NCI-H774 (cell line): ENCODE measurements around the gene CYB561D1.
A peak's percentile ranks its signal among the peaks of the same experiment; 100 is the strongest.

Experiments used
- DNase-seq: peaks from one replicate; lab custom pipeline; 2025; lab: John Stamatoyannopoulos, UW

Gene CYB561D1

GRCh38 chr1:109501644-109502363, 7.9 kb downstream of the CYB561D1 start:
- DNase-seq: no peak

DNA sequence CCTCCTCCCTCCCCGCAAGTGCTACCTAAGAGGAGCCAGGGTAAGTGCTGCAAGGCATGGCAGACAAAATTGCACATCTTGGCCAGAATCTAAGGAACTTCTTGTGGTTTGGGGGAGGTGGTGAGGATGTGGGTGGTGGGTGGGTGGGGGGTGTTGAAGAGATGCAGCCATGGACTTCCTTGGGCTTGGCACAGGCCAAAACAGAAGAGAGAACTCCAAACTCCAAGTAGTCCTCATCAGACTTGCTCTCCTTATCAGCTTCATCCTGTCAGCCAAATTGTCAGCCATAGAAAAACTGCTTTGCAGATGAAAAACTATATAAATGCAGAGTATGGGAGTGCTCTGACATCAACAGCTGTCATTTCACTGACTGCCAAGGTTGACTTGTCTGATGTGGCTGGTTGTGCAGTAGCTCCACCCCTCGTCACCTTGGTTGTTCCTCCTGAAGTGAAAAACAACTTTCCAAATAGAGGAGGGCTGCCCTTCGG, 8.5 kb downstream of the CYB561D1 start:
- DNase-seq: no peak

GRCh38 chr1:109503935-109504334, 10.0 kb downstream of the CYB561D1 start:
- DNase-seq: no peak

- DNase-seq: no peak
Measured at GRCh38 chr1:109504974-109505373, 11.1 kb downstream of the CYB561D1 start.

DNA sequence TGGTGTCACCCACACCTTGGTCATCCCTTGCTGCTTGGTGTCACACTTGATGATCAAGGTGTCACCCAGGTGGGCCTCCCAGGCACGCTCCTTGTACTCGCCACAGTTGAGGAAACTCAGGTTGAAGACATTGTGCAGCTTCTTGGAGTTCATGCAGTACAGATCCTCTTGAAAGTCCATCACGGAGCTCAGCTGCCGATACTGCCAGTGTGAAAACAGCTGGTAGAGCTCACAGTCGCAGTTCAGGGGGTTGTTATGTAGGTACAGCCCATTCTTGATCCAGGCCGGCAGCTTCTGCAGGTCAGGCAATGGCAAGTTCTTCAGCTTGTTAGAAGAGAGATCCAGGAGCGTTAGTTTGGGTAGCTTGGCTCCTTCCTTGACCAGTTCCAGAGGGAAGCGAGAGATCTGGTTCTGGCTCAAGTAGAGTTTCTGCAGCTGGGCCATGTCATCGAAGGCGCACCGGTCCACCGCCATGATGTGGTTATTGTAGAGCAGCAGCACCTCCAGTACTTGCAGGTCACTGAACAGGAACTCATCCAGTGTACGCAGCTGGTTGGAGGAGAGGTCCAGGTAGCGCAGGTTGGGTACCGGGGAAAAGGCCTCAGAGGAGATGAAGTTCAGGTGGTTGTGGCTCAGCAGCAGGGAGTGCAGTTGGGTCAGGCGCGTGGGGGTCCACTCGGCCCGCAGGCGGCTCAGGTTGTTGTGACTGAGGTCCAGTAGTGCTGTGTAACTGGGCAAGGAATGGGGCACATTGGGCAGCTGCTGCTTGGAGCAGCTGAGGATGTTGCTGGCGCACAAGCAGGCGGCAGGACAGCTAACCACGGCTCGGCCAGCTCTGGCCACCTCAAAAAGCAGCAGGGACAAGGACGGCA, 14.3 kb downstream of the CYB561D1 start:
- no peak for DNase-seq

DNA sequence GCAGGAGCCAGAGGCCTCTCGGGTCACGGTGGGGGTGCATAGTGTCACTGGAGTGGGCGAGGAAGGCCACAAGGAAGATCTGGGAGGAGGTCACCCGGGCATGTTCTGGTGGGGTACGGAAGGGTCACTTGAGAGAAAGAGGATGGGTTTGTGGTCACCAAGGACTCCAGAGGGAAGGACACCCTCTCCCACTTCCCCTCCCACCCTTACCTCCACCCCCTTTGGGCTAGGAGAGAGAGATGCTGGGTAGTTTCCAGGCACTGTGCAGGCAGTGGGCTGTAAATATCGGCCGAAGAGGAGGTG, 14.9 kb downstream of the CYB561D1 start:
- no peak for DNase-seq

DNA sequence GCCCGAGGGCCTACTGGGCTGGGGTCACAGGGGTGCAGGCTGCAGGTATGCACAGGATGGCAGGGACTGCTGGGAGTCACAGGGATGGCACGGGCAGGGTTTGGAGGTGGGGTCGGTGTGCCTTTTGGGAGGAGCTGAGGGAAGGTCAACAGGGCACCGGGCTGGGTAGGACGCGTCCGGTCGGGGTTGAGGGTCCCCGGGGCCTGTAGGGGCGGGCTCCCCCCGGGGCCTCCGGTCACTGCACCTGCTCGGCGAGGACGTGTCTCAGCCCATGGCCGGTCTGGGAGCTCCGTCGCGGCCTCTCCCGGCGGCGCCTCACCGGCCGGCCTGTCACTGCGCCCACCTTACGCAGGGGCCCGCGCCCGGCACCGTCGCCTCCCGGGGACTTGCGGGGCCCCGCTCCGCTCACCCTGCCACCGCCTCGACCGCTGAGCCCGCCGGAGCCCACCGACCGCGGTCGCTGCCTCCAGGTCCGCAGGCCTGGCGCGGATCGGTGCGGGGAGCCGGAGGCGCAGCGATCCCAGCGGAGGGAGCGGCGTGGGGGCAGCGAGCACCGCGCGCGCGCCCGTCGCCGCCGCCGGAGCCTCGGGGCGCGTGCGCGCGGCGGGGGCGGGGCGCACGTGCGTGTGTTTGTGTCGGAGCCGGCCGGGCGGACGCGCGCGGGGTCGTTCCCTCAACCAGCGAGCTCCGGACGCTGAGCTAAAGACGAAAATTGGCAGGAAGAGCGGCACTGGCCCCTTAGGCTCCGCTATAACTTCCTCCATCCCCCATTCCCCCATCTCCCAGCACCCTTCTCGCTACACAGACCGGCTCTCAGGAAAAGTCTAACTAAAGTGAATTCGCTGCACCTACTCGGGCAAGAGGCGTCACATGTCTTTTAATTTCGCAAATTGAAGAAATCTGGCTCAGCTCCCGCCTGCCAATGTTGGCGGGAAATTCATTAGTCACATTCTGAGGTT, 15.6 kb downstream of the CYB561D1 start, which contains the start of gene AMIGO1:
TSS of gene AMIGO1 (minus strand) at position 552 of the 959 bp plus-strand sequence. CDS start 815 bp downstream, outside the sequence.
- peak; percentile 61 for DNase-seq

DNA sequence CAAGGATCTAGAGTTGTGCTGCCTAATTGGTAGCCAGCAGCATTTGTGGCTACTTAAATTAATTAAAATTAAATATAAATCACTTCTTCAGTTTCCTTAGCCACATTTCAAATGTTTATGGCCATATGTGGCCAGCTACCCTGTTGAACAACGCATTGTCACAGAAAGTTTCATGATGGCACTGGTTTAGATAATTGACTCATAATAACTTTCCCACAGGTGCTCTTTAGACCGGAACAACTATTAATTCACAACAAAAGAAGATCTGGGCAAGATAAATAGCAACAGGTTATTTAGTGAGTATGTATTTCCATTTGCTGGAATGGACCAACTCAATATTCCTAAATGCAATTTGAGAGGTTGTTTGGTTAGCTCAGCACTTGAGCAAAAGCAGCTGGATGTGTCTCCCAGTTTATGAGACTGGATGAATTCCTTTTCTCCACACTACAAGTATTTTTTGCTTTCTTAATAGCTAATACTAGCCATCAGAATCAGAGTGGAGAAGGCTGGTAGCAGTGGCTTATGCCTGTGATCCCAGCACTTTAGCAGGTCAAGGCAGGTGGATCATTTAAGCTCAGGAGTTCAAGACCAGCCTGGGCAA, 19.3 kb downstream of the CYB561D1 start:
- no peak for DNase-seq

- no peak for DNase-seq
Measured at GRCh38 chr1:109514846-109515245, 21.0 kb downstream of the CYB561D1 start.

GRCh38 chr1:109516872-109517271, 23.0 kb downstream of the CYB561D1 start:
- no peak for DNase-seq

DNA sequence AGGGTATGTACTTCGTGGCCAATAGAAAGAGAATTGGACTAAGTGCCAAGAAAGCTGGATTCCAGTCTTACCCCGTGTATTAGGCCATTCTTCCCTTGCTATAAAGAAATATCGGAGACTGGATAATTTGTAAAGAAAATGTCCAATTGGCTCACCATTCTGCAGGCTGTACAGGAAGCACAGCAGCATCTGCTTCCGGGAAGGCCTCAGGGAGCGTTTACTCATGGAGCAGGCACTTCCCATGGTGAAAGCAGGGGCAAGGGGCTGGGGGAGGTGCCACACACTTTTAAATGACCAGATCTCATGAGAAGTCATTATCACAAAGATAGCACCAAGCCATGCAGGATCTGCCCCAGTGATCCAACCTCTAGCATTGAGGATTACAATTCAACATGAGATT, 23.4 kb downstream of the CYB561D1 start:
- DNase-seq: no peak

- DNase-seq: no peak
Measured at GRCh38 chr1:109521002-109521951, 27.4 kb downstream of the CYB561D1 start.

- DNase-seq: no peak
Measured at GRCh38 chr1:109522026-109522425, 28.1 kb downstream of the CYB561D1 start.

- no peak for DNase-seq
Measured at GRCh38 chr1:109523706-109524105, 29.8 kb downstream of the CYB561D1 start.

DNA sequence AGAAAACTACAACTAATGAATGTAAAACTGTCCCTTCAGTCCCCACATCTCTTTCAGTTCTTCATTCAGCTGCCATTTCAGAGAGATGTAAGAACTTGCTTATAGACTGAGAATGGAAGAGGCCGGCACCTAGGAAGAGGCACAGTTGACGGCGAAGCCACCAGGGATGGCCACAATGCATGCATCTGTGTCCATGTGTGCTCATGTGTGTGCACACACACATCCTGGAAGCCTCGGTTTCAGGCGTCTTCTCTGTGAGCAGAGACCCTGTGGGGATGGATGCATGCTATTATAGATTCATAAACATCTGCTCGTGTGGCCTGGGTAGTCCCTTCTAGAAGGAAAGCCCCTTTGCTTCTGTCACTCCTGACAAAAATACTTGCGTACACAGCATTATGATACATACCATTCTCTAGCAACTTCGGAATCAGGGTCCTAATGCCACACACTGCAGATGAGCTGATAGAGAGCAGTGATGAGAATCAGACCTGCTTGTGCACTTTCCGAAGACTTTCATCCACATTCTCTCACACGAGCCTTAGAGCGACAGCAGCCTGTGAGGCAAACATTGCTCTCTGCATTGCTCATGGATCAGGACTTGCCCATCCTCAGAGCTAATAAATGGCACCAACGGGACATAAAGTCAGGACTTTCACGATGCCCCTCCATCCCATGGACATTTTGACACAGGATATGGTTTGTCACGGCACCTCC, 33.4 kb downstream of the CYB561D1 start:
- DNase-seq: no peak

DNA sequence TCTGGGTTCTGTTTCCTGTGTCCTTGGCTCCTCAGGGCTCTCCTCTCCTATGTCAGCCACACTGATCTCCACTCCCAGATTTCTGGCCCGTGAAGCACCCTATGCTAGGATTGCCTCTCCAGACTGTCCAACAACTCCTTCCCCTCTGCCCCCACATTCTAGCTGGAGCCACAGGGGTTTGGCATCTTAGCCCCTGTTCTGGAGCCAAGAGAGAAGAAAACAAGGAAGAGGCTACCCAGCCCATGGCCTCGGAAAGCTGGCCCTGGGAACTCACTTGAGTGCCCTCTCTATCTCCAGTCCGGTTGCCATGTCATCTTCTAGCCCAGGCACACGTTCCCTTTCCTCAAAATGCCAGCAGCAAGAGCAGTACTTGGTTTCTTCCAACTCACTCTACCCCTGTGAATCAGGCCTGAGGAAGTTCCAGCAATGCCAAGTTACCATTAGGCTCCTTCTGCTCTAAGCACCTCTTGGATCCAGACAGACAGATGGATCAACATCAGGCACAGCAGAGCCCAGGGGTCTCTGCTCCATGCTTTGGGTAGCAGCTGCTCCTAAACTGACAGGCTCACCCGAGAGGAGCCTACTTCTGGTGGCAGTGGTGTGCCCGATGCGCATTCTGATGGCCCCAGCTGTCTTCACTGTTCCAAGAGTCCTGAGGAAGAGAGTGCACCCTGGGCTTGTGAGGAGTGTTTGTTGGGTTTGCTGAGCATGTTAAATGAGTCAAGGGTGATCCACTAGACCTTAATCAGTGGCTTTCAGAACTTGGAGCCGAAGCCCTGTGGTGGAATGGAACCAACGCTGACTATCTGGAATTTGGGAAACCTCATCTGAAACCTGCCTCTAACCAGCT, 34.2 kb downstream of the CYB561D1 start:
- no peak for DNase-seq

DNA sequence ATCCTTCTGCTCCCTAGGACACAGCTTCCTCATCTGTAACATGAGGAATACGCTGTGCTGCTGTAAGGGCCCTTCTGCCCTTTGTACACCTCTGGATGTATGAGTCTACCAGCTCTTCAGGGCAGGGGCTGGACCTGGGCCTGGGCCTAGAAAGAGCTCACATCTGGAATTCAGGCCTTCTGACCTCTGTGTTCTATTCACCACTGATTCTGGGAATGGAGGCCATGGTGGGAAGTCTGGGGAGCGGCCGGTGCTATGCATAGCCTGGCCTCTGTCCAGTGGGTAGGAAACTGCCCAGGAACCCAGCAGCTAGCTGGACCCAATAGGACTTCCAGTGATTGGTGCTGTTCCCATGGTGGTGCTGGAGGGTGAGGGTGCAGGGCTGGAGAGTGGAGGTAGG, 34.8 kb downstream of the CYB561D1 start:
- DNase-seq: no peak

- DNase-seq: no peak
Measured at GRCh38 chr1:109529881-109530456, 36.1 kb downstream of the CYB561D1 start.
